ENCODE results near the gene SLC44A1.

SLC44A1 gene

DNA sequence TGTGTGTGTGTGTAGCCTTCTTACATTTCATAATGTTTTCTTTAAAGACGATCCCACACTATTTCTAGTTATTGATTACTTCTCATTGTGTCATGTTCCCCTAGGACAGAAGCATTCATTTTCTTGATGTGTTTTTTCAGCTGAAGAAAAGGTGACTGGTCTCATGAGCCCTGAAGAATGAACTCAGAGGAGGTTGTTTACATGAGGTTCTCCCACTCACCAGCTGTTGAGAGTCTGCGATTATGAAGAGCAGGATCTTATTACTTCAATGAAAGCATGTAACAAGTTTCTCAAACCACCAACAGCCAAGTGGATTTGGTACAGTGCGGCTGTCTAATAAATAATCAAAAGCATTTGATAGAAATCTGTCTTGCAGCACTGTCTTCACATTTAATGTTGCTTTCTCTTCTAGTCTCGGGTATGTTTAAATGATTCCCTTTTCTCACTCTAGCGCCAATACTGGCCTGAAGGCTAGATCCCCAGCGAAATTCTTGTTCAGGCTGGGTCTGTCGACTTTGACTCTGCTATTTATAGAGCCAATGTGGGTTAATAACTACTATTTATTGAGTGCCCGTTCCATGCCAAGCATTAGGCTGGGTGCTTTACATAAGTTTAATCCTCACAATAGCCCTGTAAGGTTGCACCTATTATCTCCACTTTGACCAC is 193.8 kb downstream of the SLC44A1 start:
- DNase-seq = peak; percentile 41

DNA sequence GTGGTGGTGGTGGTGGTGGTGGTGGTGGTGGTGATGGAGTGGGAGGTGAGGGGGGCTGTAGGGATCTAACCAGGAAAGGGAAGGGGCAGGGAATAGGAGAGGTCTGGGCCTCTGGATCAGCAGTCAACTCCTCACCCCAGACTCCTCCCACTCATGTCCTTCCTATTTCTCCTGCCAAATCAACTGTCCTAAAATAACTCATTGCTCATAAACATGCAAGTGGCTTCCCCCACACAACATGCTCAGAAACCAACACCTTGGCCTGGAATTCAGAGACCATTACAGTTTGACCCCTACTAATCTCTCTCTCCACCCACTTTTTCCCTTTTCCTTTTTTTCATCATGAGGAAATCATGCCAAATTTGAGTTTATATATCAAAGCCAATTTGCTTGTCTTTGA is 195.0 kb downstream of the SLC44A1 start:
- DNase-seq = peak; percentile 14

DNA sequence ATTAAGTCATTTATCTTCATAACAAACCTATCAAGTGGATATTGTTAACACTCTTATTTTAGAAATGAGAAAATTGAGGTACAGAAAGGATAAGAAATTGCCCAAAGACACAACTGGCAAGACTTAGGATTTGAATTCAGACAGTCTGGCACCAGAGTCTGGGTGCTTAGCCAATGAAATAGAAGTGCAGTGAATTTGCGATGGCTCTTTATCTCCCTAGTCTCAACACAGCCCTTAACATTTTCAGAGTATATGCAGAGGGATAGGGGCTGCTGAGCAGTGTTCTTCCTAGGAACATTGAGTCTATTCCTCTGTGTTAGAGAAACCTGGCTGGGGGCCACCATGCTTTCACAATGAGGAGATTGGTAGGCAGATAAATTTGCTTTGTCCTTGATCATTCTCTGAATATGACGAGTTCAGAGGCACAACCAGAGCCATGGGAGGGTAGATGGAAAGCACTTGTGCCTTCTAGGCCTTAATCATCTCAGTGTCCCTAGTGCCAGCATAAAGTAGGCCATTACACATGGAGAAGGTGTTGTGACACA is 197.2 kb downstream of the SLC44A1 start:
- DNase-seq = no peak

GRCh38 chr9:105443121-105443520 is 198.7 kb downstream of the SLC44A1 start:
- no peak for DNase-seq

DNA sequence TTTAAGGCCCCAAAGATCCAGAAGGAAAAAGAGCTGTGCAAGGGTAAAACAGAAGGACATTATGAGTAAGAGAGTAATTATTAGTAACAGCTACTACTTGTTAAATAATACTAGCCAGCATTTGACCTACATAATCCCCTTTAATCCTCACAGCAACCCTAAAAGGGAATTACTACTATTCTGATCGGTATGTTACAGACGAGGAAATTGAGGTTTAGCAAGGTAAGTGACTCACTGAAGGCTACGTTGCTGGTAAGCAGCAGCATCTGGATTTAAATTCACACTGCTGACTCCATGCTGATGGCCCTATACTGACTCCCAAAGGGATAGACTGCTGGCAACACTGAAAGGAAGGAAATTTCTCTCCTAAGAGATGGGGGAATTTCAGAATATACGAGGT is 199.7 kb downstream of the SLC44A1 start:
- peak; percentile 79 for DNase-seq

DNA sequence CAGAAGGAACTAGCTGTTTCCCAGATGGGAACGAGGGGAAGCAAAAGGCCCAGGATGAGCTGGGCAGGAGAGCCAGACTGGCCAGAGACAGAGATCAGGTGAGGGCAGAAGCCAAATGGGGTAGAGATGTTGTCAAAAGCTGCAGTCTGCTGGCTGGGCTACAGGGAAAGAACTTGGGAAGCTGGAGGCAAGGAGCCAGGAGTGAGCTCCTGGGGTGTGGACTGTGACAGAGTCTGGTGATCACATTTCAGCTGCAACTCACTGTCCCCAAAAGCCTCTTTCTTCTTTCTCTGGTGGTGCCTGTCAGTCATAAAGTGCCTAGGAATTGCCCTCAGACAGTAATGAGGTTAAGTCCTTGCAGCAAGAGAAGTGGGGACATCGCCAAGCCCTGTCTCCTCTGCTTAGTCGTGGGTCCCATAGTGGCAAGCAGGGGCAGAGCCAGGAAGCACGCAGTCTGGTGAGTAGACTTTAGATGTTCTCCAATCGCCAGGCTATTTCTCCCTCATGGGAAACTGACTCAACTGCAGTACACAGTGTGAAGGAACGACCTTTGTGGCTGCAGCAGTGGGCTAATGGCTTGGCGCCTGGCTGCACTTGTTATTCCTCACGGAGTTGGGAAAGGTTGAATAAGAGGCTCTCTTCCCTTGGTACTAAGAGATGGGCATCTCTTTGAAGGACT is 200.9 kb downstream of the SLC44A1 start:
- peak; percentile 16 for DNase-seq

DNA sequence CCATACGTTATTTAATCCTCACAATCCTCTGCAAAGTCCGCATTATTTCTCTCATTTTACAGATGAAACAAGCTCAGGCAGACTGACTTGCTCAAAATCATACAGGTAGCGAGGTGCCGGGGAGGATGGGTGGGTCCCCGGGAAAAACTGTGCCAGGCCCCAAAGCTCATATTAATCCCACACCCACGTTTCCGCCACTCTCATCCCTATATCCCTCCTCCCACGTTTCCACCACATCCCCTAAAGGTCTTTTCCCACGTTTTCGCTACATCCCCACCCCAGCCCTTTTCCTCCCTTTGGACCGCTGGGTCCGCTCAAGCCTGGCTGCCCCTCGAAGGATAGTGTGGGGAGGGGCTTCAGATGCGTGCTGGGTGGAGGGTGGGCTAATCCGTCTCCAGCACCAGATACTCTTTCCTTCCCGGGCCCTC is 202.9 kb downstream of the SLC44A1 start:
- DNase-seq = no peak

- peak; percentile 91 for DNase-seq
Observed at GRCh38 chr9:105447814-105448812, 203.7 kb downstream of the SLC44A1 start, which contains the start of gene FSD1L. FSD1L (plus strand) TSS chr9:105448034; CDS start chr9:105448221, 187 bp downstream.

DNA sequence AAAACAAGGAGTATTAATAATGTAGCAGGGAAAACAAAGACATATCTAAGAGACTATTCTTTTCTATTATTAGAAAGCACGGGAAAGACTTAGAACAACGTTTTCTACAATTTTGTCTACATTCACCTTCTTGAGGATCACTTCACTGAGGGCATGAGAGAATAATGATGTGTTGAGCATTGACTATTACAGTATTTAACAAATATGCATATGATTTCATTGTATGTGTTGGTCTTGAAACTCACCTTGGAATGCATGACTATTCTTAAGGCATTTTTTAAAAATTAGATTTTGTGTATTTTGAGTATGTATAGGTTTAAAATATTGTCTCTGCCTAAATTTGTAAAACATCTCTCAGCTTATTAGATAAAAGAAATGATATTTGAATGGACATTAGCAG is 204.6 kb downstream of the SLC44A1 start:
- DNase-seq = peak; percentile 44

GRCh38 chr9:105452185-105452584 is 207.7 kb downstream of the SLC44A1 start:
- DNase-seq = no peak

DNA sequence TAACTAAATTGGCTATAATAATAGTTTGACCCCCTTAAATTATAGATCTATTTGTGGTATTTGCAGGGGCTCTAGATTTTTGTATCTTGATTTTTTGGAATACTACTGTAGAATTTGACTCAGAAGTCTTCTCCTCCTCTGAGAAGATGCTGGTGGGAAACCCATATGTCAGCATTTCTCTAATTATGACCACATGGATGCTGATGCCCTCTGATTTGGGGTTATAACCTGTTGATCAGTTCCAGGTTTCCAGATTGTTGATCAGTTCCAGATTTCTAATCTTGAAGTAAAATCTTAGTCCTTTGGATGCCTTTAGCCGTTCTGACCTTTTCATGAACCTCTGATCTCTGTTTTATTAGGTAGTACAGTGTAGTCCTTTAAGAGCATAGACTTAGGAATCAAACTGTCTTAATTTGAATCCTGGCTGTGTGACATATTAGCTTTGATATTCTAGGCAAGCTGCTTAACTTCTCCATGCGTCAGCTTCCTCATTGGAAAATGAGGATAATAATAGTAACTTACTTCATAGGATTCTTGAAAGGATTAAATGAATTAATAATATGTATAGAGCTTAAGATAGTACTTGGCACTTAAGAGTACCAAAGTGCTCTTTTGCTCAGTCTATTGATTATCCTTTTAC is 211.5 kb downstream of the SLC44A1 start:
- DNase-seq = peak; percentile 41

GRCh38 chr9:105457560-105458294 is 213.3 kb downstream of the SLC44A1 start:
- DNase-seq = no peak

DNA sequence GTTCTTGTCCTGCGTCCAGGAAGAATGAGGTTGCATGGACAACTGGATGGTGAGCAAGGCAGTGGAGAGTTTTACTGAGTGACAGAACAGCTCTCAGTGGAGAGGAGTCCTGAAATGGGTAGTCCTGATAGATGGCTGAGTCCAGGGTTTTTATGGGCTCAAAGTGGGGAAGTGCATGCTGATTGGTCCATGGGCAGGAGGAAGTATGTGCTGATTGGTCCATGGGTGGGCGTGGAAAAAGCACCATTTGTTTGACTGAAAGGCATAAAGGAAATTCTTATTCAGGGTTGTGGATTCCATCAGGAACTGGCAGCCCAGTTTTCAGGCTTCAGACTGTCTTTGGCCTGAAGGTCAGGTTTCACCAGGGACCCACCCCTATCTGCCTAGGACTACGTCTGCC is 214.0 kb downstream of the SLC44A1 start:
- DNase-seq = no peak

DNA sequence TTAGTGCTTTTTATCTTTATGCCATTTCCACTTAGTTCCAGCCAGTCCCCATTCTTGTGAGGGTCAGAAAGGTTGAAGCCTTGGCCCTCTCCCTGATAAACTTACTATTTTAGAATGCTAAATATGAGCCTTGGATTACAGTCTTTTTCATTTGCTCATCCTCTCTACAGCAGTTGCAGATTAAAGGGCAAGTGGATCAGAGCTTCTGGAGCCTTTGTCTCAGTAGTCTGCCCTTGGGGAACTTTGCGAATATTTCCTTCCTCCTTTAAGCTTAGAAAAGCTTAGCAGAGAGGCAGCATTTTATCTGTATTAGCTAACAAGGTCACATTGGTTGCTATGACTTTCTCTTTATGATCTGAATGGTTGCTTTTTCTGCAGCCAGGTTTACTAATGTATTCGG is 214.9 kb downstream of the SLC44A1 start:
- DNase-seq = no peak

- DNase-seq = no peak
Observed at GRCh38 chr9:105466898-105467455, 222.5 kb downstream of the SLC44A1 start.

DNA sequence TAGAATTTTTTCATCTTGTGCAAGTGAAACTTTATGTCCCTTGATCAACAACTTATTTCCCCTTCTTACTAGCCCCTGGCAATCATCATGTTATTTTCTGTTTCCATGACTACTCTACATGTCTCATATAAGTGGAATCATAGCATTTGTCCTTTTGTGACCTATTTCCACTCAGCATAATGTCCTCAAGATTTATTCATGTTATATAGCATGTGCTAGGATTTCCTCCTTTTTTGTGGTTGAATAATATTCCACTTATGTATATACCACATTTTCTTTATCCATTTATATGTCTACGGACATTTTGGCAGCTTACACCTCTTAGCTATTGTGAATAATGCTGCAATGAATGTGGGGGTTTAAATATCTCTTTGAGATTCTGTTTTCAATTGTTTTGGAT is 224.4 kb downstream of the SLC44A1 start:
- DNase-seq = no peak

DNA sequence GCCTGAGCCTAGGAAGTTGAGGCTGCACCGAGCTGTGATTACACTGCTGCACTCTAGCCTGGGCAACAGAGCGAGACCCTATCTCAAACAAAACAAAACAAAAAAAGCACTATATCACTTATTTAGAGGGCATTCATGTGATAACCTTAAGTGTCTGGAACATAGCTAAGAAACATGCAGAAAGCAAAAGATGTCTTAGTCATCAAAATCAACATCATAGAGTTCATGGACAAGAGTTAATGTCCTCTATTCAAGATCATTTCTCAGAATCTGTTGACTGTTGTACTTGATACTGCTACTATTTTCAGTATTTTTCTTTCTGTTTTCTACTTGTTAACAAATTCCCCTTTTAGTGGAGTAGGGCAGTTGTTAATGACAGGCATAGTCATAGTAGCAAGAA is 228.8 kb downstream of the SLC44A1 start:
- DNase-seq = no peak

GRCh38 chr9:105475302-105475701 is 230.9 kb downstream of the SLC44A1 start:
- DNase-seq = peak; percentile 67

- no peak for DNase-seq
Observed at GRCh38 chr9:105479846-105480245, 235.4 kb downstream of the SLC44A1 start.

DNA sequence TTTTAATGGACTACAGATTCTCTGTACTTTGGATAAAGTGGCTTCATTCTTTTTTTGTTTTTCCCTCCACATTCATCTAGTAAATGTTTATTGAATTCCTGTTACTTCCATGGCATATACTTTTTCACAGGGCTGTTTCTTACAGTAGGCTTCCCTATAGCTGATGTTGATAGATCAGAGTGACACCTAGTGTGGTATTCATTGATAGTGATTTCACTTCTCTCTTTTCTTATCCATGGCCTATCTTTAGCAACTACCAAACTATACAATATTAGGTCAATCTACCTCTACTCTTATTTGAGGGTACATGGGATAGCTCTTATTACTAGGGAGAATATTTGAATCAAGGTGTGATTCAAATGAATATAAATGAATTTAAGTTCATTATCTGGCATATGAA is 239.2 kb downstream of the SLC44A1 start:
- no peak for DNase-seq

- no peak for DNase-seq
Observed at GRCh38 chr9:105484226-105484625, 239.8 kb downstream of the SLC44A1 start.
